HG03432 (cell line): ENCODE results near the gene CLEC16A.

Source experiments
- ATAC-seq: cut with Tn5 transposase; IDR thresholded peaks from one replicate; pipeline ENCODE4 v1.9.1; 2021; ENCODE audit warnings: mild to moderate bottlenecking, moderate library complexity; ENCODE audit not compliant: unreplicated experiment

Gene CLEC16A

GRCh38 chr16:10938796-10939648 is 5.3 kb upstream of the CLEC16A start:
- no peak for ATAC-seq

- no peak for ATAC-seq
These were observed 4.6 kb upstream of the CLEC16A start for GRCh38 chr16:10939649-10940234.

- ATAC-seq: no peak
These were observed 3.8 kb upstream of the CLEC16A start for GRCh38 chr16:10940501-10941079.

GRCh38 chr16:10941127-10941933 is 3.0 kb upstream of the CLEC16A start:
- no peak for ATAC-seq

GRCh38 chr16:10941935-10942351 is 2.4 kb upstream of the CLEC16A start:
- peak; percentile 8 for ATAC-seq

GRCh38 chr16:10942352-10943063 is 1.9 kb upstream of the CLEC16A start, which contains the start of gene DEXI:
Gene DEXI, minus strand, starts transcription at chr16:10942468. Its CDS starts 463 bp downstream, at chr16:10942005.
- ATAC-seq: peak; percentile 70

- ATAC-seq: no peak
These were observed 1.4 kb upstream of the CLEC16A start for GRCh38 chr16:10943064-10943353.

GRCh38 chr16:10945065-10945787 is 862 bp downstream of the CLEC16A start:
- ATAC-seq: no peak

GRCh38 chr16:10946308-10946707 is 1.9 kb downstream of the CLEC16A start:
- ATAC-seq: no peak

- ATAC-seq: no peak
These were observed 2.9 kb downstream of the CLEC16A start for GRCh38 chr16:10947211-10947787.

GRCh38 chr16:10949424-10949970 is 5.1 kb downstream of the CLEC16A start:
- ATAC-seq: peak; percentile 73

- ATAC-seq: no peak
These were observed 6.0 kb downstream of the CLEC16A start for GRCh38 chr16:10950393-10950792.

- no peak for ATAC-seq
These were observed 6.7 kb downstream of the CLEC16A start for GRCh38 chr16:10951026-10951425.

GRCh38 chr16:10954903-10955302 is 10.5 kb downstream of the CLEC16A start:
- no peak for ATAC-seq

GRCh38 chr16:10957771-10958482 is 13.6 kb downstream of the CLEC16A start:
- peak; percentile 36 for ATAC-seq

- ATAC-seq: no peak
These were observed 14.8 kb downstream of the CLEC16A start for GRCh38 chr16:10959161-10959560.

GRCh38 chr16:10961231-10961630 is 16.9 kb downstream of the CLEC16A start:
- no peak for ATAC-seq

- peak; percentile 40 for ATAC-seq
These were observed 19.9 kb downstream of the CLEC16A start for GRCh38 chr16:10964039-10964890.
